H9 (cell line): Measurements from ENCODE around the gene NPDC1. TPM values are rescaled to one million over a fixed set of nuclear protein-coding genes. Genes with fewer than 3 reads are reported as not detected.

ENCODE experiments used
- DNase-seq: peaks from one replicate; pipeline ENCODE4 v3.0.0-alpha.2; 2017
- H2AFZ ChIP-seq: one replicate; pipeline ENCODE4 v1.6.1; 2013; ENCODE audit warnings: mild to moderate bottlenecking, low read length, control low read depth, moderate library complexity
- H2AK5ac ChIP-seq: 2 replicates; pipeline ENCODE4 v1.6.1; 2013; ENCODE audit warnings: low read length, control low read depth, mixed read lengths; ENCODE audit not compliant: insufficient read length
- H2BK120ac ChIP-seq: one replicate; pipeline ENCODE4 v1.6.1; 2013; ENCODE audit warnings: low read depth, mild to moderate bottlenecking, low read length, control low read depth, inconsistent platforms; ENCODE audit not compliant: poor library complexity, severe bottlenecking
- H2BK12ac ChIP-seq: 2 replicates; pipeline ENCODE4 v1.6.1; 2013; ENCODE audit warnings: low read length, control low read depth, mixed read lengths, low read depth; ENCODE audit not compliant: insufficient read length
- H2BK15ac ChIP-seq: 2 replicates; pipeline ENCODE4 v1.6.1; 2013; ENCODE audit warnings: low read depth, low read length, control low read depth
- H2BK20ac ChIP-seq: one replicate; pipeline ENCODE4 v1.6.1; 2013; ENCODE audit warnings: low read depth, mild to moderate bottlenecking, low read length, control low read depth, inconsistent platforms; ENCODE audit not compliant: poor library complexity, severe bottlenecking
- H2BK5ac ChIP-seq: 2 replicates; pipeline ENCODE4 v1.6.1; 2013; ENCODE audit warnings: low read length, control low read depth, mixed read lengths; ENCODE audit not compliant: insufficient read length
- H3K14ac ChIP-seq: 2 replicates; pipeline ENCODE4 v1.6.1; 2013; ENCODE audit warnings: low read length, control low read depth; ENCODE audit not compliant: insufficient read depth
- H3K18ac ChIP-seq: 2 replicates; pipeline ENCODE4 v1.6.1; 2013; ENCODE audit warnings: low read depth, mild to moderate bottlenecking, mixed read lengths, low read length, control low read depth; ENCODE audit not compliant: insufficient read length
- H3K23ac ChIP-seq: 2 replicates; pipeline ENCODE4 v1.6.1; 2013; ENCODE audit warnings: low read length, control low read depth, mixed read lengths, low read depth; ENCODE audit not compliant: insufficient read length
- H3K23me2 ChIP-seq: 2 replicates; pipeline ENCODE4 v1.6.1; 2013; ENCODE audit warnings: low read depth, mild to moderate bottlenecking, mixed read lengths, low read length, control low read depth; ENCODE audit not compliant: insufficient read length, poor library complexity, severe bottlenecking
- H3K27ac ChIP-seq: 2 replicates; pipeline ENCODE4 v1.5.1; 2013; ENCODE audit warnings: low read length, control low read depth, mixed read lengths, low read depth; ENCODE audit not compliant: insufficient read length
- H3K27me3 ChIP-seq: 2 replicates; pipeline ENCODE4 v1.6.1; 2013; ENCODE audit warnings: low read length, control low read depth, inconsistent platforms; ENCODE audit not compliant: insufficient read depth
- H3K4ac ChIP-seq: 2 replicates; pipeline ENCODE4 v1.6.1; 2013; ENCODE audit warnings: low read depth, mild to moderate bottlenecking, control low read depth, inconsistent platforms, low read length, moderate library complexity
- H3K4me1 ChIP-seq: 2 replicates; pipeline ENCODE4 v1.6.1; 2013; ENCODE audit warnings: low read length, control low read depth, inconsistent platforms; ENCODE audit not compliant: insufficient read depth
- H3K4me2 ChIP-seq: 2 replicates; pipeline ENCODE4 v1.6.1; 2013; ENCODE audit warnings: low read length, control low read depth, mixed read lengths; ENCODE audit not compliant: insufficient read length, insufficient read depth
- H3K56ac ChIP-seq: 2 replicates; pipeline ENCODE4 v1.6.1; 2013; ENCODE audit warnings: low read depth, mild to moderate bottlenecking, mixed read lengths, low read length, control low read depth; ENCODE audit not compliant: insufficient read length
- H3K79me1 ChIP-seq: 2 replicates; pipeline ENCODE4 v1.6.1; 2013; ENCODE audit warnings: low read depth, mild to moderate bottlenecking, moderate library complexity, low read length, control low read depth, inconsistent platforms; ENCODE audit not compliant: insufficient read depth, poor library complexity, severe bottlenecking
- H3K79me2 ChIP-seq: 2 replicates; pipeline ENCODE4 v1.6.1; 2013; ENCODE audit warnings: low read length, control low read depth, inconsistent platforms; ENCODE audit not compliant: insufficient read depth
- H3K9ac ChIP-seq: 2 replicates; pipeline ENCODE4 v1.6.1; 2013; ENCODE audit warnings: low read length, control low read depth, mixed read lengths; ENCODE audit not compliant: insufficient read length; ENCODE audit errors: extremely low read depth
- H3K9me3 ChIP-seq: one replicate; pipeline ENCODE4 v1.6.1; 2013; ENCODE audit warnings: low read depth, low read length, inconsistent platforms; ENCODE audit not compliant: control insufficient read depth
- H3T11ph ChIP-seq: one replicate; pipeline ENCODE4 v1.6.1; 2013; ENCODE audit warnings: mild to moderate bottlenecking, low read length, control low read depth, inconsistent platforms
- H4K20me1 ChIP-seq: one replicate; pipeline ENCODE4 v1.6.1; 2013; ENCODE audit not compliant: control insufficient read depth, insufficient read length, insufficient read depth
- H4K5ac ChIP-seq: 2 replicates; pipeline ENCODE4 v1.6.1; 2013; ENCODE audit warnings: low read depth, mild to moderate bottlenecking, mixed read lengths, low read length, control low read depth; ENCODE audit not compliant: insufficient read length
- H4K8ac ChIP-seq: replicated peaks from 2 replicates; pipeline ENCODE4 v1.6.1; 2013; ENCODE audit warnings: low read length, control low read depth, mixed read lengths, low read depth; ENCODE audit not compliant: insufficient read length
- H4K91ac ChIP-seq: 2 replicates; pipeline ENCODE4 v1.6.1; 2013; ENCODE audit warnings: low read depth, mild to moderate bottlenecking, moderate library complexity, mixed read lengths, low read length, control low read depth; ENCODE audit not compliant: insufficient read length
- H3K27ac Mint-ChIP-seq, 3 experiments: 2 replicates in 2 of 3; 3 replicates in 1 of 3; pipeline ENCODE4 v1.8.0; 2020 to 2021; ENCODE audit warnings: mixed read lengths in 3 of 3, mild to moderate bottlenecking in 1 of 3, moderate library complexity in 1 of 3
- H3K27me3 Mint-ChIP-seq: 2 replicates; pipeline ENCODE4 v1.8.0; 2021; ENCODE audit warnings: low read depth, mild to moderate bottlenecking, moderate library complexity, mixed read lengths
- H3K36me3 Mint-ChIP-seq, 3 experiments: 2 replicates in 2 of 3; 3 replicates in 1 of 3; pipeline ENCODE4 v1.8.0; 2020 to 2021; ENCODE audit warnings: low read depth in 3 of 3, mixed read lengths in 3 of 3; ENCODE audit not compliant: insufficient read depth in 1 of 3
- H3K4me1 Mint-ChIP-seq, 2 experiments: 2 replicates each; pipeline ENCODE4 v1.8.0; 2020; ENCODE audit warnings: mixed read lengths in 2 of 2
- H3K4me3 Mint-ChIP-seq, 2 experiments: 2 replicates in 1 of 2; 3 replicates in 1 of 2; pipeline ENCODE4 v1.8.0; 2020 to 2021; ENCODE audit warnings: mild to moderate bottlenecking in 2 of 2, mixed read lengths in 2 of 2, moderate library complexity in 1 of 2
- H3K9me3 Mint-ChIP-seq, 2 experiments: 2 replicates in 1 of 2; 3 replicates in 1 of 2; pipeline ENCODE4 v1.8.0; 2020; ENCODE audit warnings: mild to moderate bottlenecking in 2 of 2, mixed read lengths in 2 of 2, moderate library complexity in 1 of 2
- WGBS: extraction: QIAGEN DNeasy Blood & Tissue Kit; methylation state at CpG from one replicate; pipeline ENCODE4 v1.1.7; 2013; ENCODE audit warnings: missing lambda C conversion rate, low lambda C conversion rate, mixed read lengths; ENCODE audit not compliant: insufficient read length; ENCODE audit errors: extremely low coverage; 5-methylcytosine and 5-hydroxymethylcytosine counted together
- total RNA-seq: library from RNA; stranded (reverse); gene quantifications from 2 replicates; pipeline ENCODE4 v1.2.1, GENCODE V29; 2021
- TF ChIP-seq, protein P1 (sequence below): fragments of 200-600 bp; sonication (generic); conservative IDR thresholded peaks from 3 replicates; pipeline ENCODE4 v1.8.0; 2021; ENCODE audit warnings: antibody characterized with exemption, mild to moderate bottlenecking

NPDC1 gene
- total RNA-seq, 1 experiment from 2014 or later = 57.6 TPM

DNA sequence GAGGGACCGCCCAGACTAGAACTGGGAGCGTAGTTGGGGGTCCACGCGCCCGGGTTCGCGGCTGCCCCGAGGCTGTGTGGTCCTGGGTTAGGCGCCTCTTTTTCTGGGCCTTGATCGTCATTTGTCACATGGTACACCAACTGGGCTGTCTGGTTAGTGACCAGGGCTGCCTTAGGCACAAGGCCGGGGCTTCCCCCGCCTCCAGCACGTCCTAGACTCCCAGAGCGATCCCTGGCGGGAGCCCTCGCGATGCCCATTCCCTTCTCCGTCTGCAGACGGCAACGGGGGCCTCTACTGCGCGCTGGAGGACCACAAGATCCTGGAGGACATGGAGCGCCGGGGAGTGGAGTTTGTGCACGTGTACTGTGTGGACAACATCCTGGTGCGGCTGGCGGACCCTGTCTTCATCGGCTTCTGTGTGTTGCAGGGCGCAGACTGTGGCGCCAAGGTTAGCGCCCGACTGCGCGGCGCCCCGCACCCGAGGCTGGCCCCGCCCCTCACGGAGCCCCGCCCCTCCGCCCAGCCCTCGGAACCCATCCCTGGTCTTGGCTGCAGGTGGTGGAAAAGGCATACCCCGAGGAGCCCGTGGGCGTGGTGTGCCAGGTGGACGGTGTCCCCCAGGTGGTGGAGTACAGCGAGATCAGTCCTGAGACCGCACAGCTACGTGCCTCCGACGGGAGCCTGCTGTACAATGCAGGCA is 32.9 kb upstream of the NPDC1 start:
- Mint-ChIP-seq H3K4me1 (peaks cover 18 to 29% of the 10 kb centered on the region in 2 experiments), H3K4me3 (peak overlapping the region; percentile 60 to 76), H3K27ac (no peak overlapping the region), H3K27me3 (peaks cover 46% of the 10 kb centered on the region), H3K9me3 (no peaks in the 10 kb centered on the region; a peak in 1 of 5 replicates), H3K36me3 (no peaks in the 10 kb centered on the region; a peak in 1 of 7 replicates)
- Histone ChIP-seq H3K23me2 (peaks cover 17% of the 10 kb centered on the region), H4K20me1 (peaks cover 3% of the 10 kb centered on the region), H3K4me1 (peaks cover 3% of the 10 kb centered on the region; the same call in 1 of the 2 replicates), H2BK15ac (no peak overlapping the region), H2BK5ac (no peak overlapping the region), H3K14ac (no peak overlapping the region; the same call in 1 of the 2 replicates), H2BK20ac (no peak overlapping the region), H4K8ac (no peak overlapping the region), H3T11ph (no peak overlapping the region), H4K5ac (no peak overlapping the region), H3K56ac (no peak overlapping the region), H3K27me3 (peaks cover 7% of the 10 kb centered on the region; the same call in 1 of the 2 replicates), H4K91ac (no peak overlapping the region), H3K4ac (no peak overlapping the region), H3K9ac (no peak overlapping the region), H2BK120ac (no peak overlapping the region), H3K18ac (no peak overlapping the region), H3K79me2 (no peaks in the 10 kb centered on the region), H2BK12ac (no peak overlapping the region), H3K9me3 (no peaks in the 10 kb centered on the region), H3K79me1 (no peaks in the 10 kb centered on the region), H3K23ac (no peak overlapping the region), H3K27ac (no peak overlapping the region), H3K4me2 (peak overlapping the region; percentile 77), H2AFZ (no peak overlapping the region), H2AK5ac (no peak overlapping the region)
- peak; percentile 77 for DNase-seq
- TF ChIP-seq, protein P1, sequence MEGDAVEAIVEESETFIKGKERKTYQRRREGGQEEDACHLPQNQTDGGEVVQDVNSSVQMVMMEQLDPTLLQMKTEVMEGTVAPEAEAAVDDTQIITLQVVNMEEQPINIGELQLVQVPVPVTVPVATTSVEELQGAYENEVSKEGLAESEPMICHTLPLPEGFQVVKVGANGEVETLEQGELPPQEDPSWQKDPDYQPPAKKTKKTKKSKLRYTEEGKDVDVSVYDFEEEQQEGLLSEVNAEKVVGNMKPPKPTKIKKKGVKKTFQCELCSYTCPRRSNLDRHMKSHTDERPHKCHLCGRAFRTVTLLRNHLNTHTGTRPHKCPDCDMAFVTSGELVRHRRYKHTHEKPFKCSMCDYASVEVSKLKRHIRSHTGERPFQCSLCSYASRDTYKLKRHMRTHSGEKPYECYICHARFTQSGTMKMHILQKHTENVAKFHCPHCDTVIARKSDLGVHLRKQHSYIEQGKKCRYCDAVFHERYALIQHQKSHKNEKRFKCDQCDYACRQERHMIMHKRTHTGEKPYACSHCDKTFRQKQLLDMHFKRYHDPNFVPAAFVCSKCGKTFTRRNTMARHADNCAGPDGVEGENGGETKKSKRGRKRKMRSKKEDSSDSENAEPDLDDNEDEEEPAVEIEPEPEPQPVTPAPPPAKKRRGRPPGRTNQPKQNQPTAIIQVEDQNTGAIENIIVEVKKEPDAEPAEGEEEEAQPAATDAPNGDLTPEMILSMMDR = no peak
- no CpG with 5 or more reads among the region's 51 CpGs for WGBS
